ENCODE results near the gene MOB4.
"Not testable (repeated sequence)": the region's sequence is repeated elsewhere in the genome, so short reads cannot be mapped to it uniquely, and the experiment has no call there.

MOB4 gene

DNA sequence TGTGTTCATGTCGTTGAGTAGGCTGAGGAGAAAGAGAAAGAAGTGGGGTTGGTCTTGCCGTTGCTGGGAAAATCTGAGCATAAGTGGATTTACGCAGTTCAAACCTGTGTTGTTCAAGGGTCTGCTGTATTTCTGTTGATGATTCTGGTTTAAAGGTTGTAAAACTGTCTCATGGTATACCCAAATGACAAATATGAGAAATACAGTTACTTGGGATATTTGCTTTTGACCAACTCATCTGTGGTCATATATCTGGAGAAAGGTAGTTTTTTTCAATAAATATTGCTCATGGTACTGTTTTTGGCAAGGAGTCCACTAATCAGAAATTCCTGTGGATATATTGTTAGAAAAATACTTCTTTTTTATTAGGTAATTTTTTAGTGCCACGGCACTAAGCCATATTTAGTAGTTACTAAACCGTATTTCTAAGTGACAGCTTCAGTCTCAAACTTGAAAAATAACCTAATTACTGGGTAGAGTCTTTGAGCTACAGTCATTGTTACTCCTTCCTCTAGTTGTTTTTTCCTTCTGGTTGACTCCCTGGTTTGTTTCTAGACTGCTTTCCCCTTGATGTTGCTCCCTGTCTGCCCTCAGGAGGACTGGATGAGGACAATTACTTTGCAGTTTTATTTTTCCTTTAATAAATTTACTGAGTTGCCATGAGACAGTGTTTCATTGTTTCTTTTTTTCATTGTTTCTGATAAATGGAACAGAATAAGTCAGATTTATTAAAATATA, 31.5 kb downstream of the MOB4 start:
- no peak overlapping the region for H3K27ac ChIP-seq
- TF ChIP-seq, protein P1, sequence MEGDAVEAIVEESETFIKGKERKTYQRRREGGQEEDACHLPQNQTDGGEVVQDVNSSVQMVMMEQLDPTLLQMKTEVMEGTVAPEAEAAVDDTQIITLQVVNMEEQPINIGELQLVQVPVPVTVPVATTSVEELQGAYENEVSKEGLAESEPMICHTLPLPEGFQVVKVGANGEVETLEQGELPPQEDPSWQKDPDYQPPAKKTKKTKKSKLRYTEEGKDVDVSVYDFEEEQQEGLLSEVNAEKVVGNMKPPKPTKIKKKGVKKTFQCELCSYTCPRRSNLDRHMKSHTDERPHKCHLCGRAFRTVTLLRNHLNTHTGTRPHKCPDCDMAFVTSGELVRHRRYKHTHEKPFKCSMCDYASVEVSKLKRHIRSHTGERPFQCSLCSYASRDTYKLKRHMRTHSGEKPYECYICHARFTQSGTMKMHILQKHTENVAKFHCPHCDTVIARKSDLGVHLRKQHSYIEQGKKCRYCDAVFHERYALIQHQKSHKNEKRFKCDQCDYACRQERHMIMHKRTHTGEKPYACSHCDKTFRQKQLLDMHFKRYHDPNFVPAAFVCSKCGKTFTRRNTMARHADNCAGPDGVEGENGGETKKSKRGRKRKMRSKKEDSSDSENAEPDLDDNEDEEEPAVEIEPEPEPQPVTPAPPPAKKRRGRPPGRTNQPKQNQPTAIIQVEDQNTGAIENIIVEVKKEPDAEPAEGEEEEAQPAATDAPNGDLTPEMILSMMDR (conservative IDR thresholded peaks at IDR 0.05), result no peak

DNA sequence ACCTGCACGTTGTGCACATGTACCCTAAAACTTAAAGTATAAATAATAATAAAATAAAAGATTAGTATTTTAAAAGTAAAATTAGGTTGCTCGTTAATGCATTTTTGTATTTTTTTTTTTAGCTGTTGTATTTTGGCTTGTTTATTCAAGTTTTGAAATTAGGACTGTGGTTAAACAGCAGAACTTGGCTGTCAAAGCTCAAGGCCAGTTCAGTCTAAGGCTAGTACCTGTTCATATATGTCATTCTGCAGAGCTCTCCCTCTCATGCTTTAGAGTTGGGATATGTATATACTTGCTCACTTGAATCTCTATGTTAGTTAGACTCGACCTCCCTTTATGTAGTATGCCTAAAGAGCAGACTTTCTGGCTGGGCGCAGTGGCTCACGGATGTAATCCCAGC, 32.7 kb downstream of the MOB4 start:
- TF ChIP-seq, protein P1 (conservative IDR thresholded peaks at IDR 0.05), result no peak

DNA sequence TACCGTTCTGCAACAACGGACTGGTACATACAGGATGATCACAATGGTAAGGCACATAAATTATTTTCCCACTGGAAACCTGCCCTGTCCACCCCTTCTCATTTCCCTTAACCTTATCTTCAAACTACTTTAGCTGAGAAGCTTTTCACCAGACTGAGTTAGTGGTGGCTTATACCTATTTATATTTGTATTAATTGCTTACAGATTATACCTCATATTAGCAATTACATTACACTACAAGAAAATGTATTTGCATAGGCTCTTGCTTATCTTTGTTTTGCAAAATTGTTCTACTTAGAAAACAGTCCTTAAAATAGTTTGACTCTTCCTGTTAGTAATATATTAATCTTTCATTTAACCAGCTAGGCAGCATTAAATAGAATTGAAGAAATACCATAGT, 35.4 kb downstream of the MOB4 start:
- not testable (repeated sequence) for H3K27ac ChIP-seq

More for the DNA sequence above, 32.7 kb downstream of the MOB4 start:
- no peak overlapping the region for H3K27ac ChIP-seq

DNA sequence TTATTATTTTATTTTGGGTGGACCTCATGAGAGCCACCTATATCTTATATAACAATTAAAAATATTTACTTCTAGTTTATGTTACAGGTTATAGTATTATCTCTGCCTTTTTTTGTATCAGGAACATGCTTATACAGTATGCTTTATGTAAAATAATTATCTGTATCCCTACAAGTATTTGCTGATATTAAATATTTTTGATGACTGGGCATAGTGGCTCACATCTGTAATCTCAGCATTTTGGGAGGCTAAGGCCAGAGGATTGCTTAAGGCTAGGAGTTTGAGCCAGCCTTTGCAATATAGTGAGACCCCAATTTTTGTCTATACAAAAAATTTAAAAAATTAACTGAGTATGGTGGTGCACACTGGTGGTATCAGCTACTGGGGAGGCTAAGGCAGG, 39.6 kb downstream of the MOB4 start:
- no peak overlapping the region for H3K27ac ChIP-seq
- TF ChIP-seq, protein P1 (conservative IDR thresholded peaks at IDR 0.05), result no peak

DNA sequence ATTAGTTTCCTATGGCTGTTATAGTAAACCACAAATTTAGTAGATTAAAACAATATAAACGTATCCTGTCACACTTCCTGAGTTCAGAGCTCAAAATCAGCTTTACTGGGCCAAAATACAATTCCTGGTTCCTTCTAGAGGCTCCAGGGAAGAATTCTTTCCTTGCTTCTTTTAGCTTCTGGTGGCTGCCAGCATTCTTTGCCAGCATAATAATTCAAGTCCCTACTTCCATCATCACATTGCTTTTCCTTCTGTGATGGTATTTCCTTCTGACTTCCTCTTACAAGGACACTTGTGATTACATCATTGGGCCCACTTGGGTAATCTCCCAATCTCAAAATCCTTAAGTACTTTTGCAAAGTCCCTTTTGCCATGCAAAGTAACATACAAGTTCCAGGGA, 40.6 kb downstream of the MOB4 start:
- no peak overlapping the region for H3K27ac ChIP-seq
- TF ChIP-seq, protein P1 (conservative IDR thresholded peaks at IDR 0.05), result no peak

DNA sequence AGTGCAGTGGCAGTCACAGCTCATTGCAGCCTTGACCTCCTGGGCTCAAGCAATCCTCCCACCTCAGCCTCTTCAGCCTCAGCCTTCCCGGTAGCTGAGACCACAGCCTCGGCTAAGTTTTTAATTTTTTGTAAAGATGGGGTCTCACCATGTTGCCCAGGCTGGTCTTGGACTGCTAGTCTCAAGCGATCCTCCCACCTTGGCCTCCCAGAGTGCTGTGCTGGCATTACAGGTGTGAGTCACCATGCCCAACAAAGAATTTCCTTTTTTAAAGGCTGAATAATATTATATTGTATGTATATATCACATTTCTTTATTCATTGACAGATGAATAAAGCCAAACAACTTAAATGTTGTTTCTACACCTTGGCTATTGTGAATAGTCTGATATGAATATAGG, 42.5 kb downstream of the MOB4 start:
- no peak overlapping the region for H3K27ac ChIP-seq
- TF ChIP-seq, protein P1 (conservative IDR thresholded peaks at IDR 0.05), result no peak

DNA sequence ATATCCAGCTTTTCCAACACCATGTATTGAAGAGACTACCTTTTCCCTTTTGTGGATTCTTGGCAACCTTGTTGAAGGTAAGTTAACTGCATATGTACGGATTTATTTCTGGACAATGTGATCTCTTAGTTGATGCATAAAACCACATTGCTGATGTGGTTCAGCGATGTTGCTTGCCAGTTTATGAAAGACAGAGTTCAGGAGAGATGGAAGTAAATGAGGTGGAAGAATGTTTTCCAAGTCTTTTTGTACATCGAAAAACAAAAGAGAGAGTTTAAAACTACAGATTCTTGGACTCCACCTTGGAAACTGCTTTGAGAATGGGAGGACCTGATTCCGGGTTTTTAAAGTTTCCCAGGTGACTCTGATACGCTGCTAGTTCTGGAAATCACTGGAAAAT, 43.8 kb downstream of the MOB4 start:
- H3K27ac ChIP-seq, result no peak overlapping the region
- TF ChIP-seq, protein P1 (conservative IDR thresholded peaks at IDR 0.05), result no peak

DNA sequence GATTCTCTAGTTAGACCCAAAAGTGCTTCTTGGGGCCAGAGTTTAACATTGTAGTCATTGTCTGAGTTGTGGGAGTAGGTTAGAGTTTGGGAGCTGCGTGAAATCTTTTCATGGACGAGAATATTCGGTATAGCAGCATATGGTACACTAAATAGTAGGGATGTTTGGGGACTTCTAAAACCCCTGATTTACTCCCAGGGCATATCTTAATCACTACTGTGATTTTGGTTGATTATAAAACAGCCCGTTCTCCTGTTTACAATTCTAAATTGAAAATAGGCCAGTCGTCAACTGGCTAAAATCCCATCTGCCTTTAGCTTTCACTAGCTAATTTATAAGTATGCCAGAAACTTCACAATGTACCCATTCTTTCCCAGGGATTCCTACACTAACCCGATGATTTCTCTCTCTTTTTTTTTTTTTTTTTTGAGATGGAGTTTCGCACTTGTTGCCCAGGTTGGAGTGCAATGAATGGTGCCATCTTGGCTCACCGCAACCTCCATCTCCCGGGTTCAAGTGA, 44.3 kb downstream of the MOB4 start:
- TF ChIP-seq, protein P1 (conservative IDR thresholded peaks at IDR 0.05), result no peak
- H3K27ac ChIP-seq, result no peak overlapping the region
